Fibroblast of upper back skin (primary cell): ENCODE data around the gene RPS25.
"Not testable (repeated sequence)": the region's sequence is repeated elsewhere in the genome, so short reads cannot be mapped to it uniquely, and the experiment has no call there.

Experiments
- DNase-seq: peaks from one replicate; pipeline ENCODE4 v3.0.0-alpha.2; 2013

The RPS25 gene

DNA sequence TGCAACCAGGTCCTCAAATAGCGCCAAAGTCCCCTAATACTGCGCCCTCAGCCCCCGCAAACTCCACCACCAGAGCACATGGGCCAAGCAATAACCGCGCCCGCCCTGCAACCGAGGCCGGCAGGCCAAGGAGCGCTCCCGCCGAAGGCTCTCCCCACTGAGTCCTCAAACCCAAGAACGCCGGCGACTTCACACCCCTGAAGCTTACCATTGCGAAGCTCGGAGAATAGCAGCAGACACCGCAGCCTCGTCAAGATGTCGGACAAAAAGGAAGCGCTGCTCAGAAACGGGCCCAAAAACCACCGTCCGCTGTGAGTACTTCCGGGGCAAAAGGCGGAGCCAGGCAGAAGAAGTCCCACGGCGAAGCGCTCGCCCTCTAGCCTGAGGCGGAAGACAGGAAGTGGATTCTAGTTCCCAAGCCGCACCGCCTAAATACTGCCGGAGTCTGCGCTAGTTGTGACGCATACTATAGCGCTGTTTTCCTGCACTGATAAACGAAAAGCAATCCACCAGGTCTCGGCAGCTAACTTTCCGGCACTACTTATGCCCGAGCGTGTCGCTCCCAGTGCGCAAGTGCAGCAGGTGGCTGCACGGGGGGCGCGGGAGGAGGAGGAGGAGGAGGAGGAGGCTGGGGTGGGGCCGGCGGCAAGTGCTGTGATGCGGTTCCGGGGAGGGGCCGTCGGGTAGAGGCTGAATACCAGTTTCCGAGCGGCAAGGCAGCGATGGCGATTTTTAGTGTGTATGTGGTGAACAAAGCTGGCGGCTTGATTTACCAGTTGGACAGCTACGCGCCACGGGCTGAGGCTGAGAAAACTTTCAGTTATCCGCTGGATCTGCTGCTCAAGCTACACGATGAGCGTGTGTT, at the start of gene RPS25, which contains the start of gene TRAPPC4:
TSS of gene RPS25 (minus strand) at position 270 of the 865 bp plus-strand sequence. CDS start at position 211, 59 bp downstream.
TSS of gene TRAPPC4 (plus strand) at position 693 of the 865 bp plus-strand sequence. CDS start at position 723, 30 bp downstream.
- DNase-seq = peak; percentile 96

DNA sequence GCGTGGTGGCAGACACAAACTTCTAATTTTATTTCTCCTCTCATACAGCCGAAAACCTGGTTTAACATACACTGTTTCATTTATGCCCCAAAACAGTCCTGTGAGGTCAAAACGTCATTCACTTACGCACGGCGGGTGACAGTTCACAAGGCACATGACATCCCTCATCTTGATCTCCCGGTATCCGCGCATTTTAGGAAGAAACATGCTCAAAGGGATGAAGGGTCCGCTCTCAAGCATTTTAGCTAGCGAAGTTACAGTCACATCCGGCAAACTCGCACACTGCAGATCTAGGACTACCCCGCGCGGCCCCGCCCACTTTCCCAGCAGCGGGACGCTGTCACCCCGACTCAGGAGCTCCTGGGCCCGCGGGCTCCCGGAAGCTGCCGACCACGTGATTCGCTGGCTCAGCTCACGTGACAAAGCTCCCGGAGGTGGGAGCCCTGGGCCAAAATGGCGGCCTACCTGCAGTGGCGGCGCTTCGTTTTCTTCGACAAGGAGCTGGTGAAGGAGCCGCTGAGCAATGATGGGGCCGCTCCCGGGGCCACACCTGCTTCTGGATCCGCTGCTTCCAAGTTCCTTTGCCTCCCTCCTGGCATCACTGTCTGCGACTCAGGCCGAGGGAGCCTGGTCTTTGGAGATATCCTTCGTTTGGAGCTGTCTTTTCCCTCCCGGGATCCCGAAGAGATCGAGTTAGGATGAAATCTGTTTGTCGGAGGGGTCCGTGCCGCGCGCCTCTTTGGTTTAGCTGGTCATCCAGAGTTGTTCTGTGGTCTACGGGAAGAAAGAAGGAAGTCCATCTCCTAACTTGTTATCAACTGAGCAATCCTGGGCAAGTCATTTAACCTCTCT, 49.5 kb upstream of the RPS25 start, which contains the start of gene VPS11:
TSS of gene VPS11 (plus strand) at position 448 of the 852 bp plus-strand sequence. CDS start at position 454, 6 bp downstream.
- DNase-seq = peak; percentile 95

DNA sequence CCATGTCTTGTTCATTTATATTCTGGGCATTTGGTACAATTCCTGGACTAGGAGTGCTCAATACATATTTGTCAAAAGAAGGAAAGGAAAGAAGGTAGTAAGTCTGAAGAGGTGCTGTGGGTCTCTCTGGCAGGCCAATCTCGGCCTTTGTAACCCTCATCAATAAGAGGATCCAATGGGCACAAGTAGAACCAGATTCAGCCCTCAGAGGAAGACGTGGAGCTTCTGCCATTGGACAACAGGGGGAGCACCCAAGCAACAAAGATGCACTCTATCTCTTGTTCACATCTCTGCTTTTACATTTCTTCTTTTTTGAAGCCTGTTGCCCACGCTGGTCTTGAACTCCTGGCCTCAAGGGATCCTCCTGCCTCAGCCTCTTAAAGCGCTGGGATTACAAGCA, 47.2 kb upstream of the RPS25 start:
- DNase-seq = peak; percentile 35

DNA sequence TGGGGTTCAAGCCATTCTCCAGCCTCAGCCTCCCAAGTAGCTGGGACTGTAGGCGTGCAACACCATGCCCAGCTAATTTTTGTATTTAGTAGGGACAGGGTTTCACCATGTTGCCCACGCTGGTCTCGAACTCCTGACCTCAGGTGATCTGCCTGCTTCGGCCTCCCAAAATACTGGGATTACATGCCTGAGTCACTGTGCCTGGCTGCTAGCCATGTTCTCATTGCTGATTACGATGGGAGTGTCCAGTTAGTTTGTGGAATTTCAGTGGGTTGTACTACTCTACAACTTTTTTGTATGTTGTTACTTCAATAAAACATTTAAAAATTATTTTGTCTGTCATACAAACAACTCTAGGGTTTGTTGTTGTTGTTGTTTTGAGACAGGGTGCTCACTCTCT, 44.6 kb upstream of the RPS25 start:
- DNase-seq = peak; percentile 46

DNA sequence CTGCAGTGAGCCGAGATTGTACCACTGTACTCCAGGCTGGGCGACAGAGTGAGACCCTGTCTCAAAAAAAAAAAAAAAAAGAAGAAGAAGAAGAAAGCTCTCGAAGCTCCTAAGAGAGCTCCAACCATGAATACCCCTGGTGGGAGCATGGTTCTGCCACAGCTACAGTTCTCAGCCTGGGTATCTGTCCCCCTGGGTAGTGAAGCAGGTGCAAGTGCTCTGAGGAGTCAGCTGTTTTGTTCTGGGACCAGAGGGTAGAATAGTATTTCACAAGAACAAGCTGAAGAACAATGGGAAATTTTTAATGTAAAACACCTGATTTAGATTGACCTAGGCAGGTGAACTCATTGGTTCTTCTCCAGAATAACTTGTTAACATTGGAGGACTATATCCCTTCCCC, 43.1 kb upstream of the RPS25 start:
- DNase-seq = no peak

DNA sequence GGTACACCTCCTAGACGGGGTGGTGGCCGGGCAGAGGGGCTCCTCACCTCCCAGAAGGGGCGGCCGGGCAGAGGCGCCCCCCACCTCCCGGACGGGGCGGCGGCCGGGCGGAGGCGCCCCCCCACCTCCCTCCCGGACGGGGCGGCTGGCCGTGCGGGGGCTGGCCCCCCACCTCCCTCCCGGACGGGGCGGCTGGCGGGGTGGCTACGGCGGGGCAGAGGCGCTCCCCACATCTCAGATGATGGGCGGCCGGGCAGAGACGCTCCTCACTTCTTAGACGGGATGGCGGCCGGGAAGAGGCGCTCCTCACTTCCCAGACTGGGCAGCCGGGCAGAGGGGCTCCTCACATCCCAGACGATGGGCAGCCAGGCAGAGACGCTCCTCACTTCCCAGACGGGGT, 41.0 kb upstream of the RPS25 start:
- not testable (repeated sequence) for DNase-seq

DNA sequence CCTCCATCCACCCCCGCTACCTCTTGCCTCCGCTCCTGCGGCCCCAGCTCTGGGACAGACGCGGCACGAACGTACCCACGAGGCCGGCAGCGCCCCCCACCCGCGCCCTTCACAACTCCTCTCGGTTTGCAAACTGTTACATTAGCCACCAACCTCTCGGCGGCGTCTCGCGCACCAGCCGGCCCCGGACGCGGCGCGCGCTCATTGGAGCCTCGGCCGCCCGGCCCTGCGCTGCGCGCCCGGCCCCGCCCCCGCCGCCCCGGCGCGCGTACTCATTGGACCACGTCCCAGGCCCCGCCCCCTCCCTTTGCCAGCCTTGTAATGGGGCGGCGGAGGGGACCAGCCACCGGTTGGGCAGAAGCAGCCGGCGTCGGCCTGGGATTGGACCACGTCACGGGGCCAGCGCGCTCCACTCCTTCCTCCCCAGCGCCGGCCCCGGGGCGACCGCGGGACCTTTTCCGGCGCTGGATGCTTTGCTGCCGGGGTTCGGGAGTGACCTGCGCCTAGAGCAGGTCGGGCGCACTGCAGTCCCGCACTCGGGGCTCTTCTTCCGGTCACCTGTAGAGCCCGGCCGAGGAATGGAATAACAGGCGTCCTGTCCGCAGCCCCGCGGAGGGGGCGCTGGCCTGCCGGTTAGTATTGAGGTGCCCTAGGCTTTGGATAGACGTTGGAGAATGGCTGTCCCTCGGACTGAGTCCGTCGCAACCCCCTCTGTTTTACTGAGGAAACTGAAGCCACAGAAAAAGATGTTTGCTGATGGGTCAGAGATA, 39.0 kb upstream of the RPS25 start, which contains the start of gene HYOU1:
TSS of gene HYOU1 (minus strand) at position 206 of the 770 bp plus-strand sequence. CDS start 1,045 bp downstream, outside the sequence.
- DNase-seq = peak; percentile 96

DNA sequence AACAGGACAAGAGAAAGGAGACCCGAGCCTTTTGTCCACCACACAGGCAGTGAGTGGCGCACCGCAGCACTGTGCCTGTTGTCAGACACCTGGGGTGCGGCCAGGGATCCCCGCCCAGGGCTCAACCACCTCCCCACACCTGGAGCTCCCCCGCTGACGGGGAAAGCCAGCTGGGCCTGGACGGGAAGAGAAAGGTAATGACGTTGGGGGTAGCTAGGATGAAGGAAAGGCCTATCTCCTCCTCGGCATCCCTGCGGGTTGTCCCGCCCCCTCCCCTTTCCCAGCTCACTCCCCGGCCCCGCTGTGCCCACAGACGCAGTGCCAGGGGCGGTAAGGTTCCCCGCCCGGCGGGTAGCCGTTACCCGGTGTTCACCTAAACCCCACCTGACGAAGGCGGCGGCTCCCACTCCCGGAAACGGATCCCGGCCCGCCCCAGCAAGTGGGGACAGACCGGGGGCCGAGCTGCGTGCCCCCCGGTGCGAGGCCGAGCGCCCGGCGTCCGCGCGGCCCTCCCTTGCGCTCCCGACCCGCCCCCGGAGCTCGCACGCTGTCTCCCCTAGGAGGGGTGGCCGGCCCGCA, 38.4 kb upstream of the RPS25 start:
- no peak for DNase-seq

DNA sequence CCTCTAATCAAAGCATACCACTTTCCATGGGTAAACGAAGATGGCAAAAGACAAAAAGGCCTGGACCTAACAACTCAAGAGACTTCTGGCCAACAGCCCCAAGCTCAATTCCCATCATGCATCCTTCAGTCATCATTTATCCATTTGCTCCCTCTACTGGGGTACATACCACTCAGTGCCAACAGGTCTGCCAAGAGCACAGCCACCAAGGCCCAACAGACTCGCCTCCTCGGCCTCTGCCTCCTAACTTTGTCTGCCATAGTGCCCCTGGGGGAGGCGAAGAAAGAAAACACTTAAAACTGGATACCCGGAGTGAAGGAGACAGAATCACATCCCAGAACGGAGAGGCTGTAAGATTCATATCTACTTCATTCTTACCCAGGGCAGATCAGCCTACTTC, 37.8 kb upstream of the RPS25 start:
- peak; percentile 27 for DNase-seq

DNA sequence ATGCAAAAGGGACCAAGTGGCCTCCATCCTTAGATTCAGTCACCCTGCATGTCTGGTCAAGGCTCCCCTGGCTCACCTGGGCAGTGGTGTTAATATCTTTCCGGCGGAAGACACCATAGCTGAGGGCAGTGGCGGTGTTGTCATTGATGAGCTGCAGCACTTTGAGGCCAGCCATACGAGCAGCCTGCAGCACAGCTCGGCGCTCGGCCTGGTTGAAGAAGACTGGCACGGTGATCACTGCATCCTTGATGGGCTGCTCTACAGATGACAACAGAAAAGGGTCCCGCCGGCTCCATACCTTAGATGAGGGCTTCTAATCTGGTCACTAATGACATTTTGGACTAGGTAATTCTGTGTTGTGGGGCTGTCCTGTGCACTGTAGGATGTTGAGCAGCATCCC, 36.3 kb upstream of the RPS25 start:
- DNase-seq = no peak

DNA sequence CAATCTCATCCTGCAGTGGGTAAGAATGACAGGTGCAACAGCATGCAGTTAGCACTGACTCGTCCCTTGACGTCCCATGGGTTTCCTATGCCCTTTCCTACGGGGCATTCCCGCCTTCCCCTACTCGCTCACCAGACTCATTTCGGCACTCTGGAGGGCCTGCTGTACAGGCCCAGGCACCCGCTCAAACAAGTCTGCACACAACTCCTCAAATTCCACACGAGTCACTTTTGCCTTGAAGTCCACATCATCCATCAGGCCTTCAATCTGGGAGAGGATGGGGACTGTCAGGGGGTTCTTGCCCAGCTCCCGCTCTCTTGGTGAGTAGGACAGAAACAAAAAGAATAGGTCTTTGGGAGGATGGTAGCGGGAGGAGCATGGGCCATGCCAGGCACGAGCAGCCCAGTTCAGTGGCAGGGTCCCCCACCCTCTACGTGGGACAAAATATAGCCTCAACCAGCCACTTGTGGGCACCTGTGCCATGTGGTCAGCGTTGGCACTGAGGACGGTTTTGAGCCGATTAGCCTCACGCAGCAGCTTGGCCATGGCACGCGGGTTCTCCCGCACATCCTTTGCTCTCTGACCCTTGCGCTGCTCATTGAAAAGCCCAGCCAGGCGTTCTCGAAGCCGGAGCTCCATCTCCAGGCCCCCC, 34.1 kb upstream of the RPS25 start:
- DNase-seq = no peak

DNA sequence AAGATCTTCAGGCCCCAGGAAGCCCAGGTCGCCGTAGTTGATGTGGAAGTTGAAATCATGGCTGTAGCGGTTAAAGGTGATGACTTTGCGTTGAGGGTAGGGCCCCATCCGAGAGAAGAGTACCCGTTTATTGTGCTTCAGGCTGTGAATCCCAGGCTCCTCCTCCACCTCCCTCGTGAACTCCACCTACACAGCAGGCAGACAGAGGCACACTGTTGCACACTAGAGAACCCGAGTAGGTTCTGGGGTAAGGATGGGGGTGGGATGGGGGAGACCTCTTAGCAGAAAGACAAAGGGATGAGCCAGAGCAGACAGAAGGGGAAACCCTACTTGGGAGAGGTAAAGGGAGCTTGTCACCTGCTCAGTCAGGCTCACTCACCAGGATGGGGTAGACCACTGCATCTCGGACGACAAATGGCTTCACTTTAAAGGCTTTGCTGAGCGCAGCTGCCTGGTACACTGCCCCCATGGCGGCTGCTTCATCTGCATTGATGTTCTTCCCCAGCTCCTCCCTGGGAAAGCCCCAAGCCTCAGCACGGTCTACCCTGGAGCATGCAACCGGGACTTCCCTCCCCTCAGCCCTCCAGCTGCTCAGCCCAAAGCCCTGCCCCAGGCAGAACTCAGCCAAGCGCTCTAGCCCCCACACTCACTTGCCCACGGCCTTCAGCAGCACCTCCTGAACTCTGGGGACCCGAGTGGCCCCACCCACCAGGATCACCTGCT, 33.5 kb upstream of the RPS25 start:
- no peak for DNase-seq

DNA sequence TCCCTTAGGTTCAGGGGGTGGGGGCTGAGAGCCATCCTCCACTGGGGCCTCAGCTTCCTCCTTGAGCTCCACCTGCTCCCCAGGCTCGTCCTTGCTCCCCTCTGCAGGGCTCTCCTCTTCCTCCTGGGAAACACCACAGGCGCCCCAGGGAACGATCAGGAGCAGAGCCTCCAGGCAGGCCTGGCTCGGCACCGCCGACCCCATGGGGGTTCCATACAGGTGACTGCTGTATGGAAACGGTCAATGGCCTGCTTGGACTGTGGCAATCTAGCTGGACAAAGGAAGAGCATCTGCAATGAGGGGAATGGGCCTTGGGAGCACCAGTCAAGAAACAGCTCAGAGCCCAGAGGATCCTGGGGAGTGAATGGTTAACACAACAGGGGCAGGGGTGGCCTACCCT, 30.9 kb upstream of the RPS25 start:
- DNase-seq = no peak

DNA sequence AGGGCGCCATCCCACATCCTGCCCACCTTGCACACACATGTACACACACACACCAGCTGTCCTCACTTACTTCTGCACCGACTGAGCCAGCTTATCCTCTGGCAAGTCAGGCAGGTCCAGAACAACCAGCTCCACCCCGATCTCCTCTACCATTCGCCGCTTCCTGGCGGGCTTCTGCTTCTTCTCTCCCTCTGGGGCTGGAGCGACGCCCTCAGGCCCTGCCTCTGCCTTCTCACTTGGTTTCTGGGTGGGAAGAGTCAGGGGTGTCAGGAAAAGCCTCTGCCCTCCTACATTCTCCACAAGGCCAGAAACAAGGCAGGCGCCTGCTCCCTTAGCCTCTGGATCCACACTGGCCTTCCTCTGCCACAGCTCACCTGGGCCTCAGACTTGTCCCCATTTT, 30.5 kb upstream of the RPS25 start:
- DNase-seq = no peak

DNA sequence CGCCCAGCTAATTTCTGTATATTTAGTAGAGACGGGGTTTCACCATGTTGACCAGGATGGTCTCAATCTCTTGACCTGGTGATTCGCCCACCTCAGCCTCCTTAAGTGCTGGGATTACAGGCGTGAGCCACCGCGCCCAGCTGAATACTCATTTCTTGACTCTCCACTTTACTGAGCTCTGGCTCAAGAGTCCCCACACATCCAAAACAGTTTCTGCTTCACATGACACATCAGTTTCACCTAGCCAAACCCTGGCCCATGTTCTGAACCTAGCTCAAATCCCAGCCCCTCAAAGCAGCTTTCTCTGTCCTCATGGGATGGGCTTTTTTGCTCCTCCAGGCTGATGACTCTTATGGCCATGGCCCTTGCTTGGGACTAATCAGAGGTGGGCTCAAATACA, 29.1 kb upstream of the RPS25 start:
- DNase-seq = no peak

DNA sequence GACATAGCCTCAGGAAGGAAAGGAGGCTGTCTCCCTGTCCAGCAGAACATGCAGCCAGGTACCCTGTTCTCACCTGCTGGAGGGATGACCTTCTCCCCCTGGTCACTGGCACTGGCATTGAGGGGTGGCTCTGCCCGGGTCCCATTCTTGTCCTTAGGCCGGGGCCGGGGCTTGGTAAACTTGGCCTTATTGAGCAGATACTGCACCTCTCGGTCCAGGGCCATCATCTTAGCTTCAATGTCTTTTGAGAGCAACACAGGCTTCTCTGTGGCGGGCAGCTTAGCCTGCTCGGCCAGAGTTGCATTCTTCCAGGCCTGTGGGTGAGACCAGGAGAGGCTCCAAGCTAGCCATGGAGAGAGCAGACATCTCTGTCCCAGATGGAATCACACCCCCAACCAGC, 28.3 kb upstream of the RPS25 start:
- DNase-seq = no peak

DNA sequence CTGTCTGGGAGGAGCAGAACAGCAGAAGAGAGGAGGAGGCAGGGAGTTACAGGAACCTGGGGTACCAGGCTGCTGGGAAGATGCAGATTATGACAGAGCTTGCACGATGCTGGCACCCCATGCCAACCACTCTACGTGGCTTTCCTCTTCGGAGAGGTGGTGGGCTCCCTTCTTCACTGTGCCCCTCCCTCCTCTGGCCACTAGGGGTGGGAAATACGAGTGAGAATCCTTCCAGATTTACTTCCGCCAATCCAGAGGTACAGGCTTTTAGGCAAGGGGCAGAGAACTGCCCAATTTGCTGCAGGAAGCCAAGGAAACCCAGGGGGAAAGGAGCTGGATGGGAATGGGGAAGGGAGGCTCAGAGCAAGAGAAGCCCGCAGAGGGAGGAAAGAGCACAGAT, 26.6 kb upstream of the RPS25 start:
- DNase-seq = no peak

DNA sequence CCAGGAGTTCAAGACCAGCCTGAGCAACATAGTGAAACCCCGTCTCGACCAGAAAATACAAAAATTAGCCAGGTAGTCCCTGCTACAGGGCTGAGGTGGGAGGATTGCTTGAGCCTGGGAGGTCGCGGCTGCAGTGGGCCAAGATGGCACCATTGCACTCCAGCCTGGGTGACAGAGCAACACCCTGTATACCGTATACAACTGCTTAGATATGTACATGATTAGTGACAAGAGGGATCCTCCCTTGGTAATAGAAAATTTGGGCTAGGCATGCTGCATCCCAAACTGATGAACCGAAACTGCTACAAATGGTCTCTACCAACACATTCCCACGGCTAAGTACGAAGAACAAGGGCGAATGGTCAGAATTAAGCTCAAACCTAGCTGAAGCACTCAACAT, 24.8 kb upstream of the RPS25 start:
- DNase-seq = no peak

DNA sequence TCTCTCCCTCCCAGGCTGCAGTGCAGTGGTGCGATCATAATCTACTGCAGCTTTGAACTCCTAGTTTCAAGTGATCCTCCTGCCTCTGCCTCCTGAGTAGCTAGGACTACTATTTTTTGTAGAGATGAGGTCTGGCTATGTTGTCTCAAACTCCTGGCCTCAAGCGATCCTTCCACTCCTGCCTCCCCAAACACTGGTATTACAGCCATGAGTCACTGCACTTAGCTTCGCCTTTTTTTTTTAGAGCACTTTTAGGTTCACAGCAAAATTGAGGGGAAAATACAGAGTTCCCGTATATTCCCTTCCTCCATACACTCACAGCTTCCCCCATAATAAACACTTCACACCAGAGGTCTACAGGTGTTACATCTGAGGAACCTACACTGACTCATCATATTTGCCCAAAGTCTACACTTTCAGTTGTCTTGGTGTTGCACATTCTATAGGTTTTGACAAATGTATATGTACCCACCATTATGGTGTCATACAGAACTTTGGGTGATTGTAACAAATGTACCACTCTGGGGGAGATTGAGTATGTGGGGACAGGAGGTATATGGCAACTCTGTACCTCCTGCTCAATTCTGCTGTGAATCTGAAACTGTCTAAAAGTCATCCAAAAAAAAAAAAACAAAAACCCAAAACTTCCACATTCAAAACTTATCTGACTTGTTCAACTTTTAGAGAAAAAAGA, 23.8 kb upstream of the RPS25 start:
- no peak for DNase-seq

DNA sequence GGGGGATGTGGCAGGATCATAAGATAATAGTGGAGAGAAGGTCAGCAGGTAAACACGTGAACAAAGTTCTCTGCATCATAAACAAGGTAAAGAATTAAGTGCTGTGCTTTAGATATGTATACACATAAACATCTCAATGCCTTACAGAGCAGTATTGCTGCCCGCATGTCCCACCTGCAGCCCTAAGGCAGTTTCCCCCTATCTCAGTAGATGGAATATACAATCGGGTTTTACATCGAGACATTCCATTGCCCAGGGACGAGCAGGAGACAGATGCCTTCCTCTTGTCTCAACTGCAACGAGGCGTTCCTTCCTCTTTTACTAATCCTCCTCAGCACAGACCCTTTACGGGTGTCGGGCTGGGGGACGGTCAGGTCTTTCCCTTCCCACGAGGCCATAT, 21.3 kb upstream of the RPS25 start:
- not testable (repeated sequence) for DNase-seq
